ENCODE results near the gene CRYAB.
"Not testable (repeated sequence)": the region's sequence is repeated elsewhere in the genome, so short reads cannot be mapped to it uniquely, and the experiment has no call there.

The CRYAB gene

DNA sequence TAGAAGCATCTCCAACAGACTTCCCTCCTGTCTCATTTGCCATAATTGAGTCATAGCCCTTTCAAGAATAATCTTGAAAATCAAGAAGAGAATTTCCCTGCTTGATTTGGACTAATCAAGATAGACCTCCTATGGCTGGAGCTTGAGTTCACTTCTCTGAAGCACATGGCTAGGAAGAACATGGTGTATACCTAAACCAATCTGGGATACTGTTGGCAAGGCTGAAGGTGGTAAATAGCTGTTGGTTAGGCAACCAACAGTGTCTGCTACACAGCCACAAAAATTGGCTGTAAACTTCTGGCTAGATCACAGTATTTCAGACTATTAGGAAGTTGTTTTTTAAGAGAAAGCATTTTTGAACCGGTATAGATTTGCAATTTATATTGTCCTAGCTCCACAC is 4.9 kb downstream of the CRYAB start:
- ChIA-PET POLR2A (no interaction called here), CTCF (interaction anchor here (0.9 kb wide), 1 partner anchor 11 kb away, joined by 5 read pairs; no protein-coding TSS in a partner anchor)
- DNase-seq (ENCODE audit: extremely low spot score), result no peak
- TF ChIP-seq, protein P1, sequence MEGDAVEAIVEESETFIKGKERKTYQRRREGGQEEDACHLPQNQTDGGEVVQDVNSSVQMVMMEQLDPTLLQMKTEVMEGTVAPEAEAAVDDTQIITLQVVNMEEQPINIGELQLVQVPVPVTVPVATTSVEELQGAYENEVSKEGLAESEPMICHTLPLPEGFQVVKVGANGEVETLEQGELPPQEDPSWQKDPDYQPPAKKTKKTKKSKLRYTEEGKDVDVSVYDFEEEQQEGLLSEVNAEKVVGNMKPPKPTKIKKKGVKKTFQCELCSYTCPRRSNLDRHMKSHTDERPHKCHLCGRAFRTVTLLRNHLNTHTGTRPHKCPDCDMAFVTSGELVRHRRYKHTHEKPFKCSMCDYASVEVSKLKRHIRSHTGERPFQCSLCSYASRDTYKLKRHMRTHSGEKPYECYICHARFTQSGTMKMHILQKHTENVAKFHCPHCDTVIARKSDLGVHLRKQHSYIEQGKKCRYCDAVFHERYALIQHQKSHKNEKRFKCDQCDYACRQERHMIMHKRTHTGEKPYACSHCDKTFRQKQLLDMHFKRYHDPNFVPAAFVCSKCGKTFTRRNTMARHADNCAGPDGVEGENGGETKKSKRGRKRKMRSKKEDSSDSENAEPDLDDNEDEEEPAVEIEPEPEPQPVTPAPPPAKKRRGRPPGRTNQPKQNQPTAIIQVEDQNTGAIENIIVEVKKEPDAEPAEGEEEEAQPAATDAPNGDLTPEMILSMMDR (IDR thresholded peaks at IDR 0.05; ENCODE audit: control extremely low read depth, extremely low read depth, low read depth, missing control alignments), result no peak

DNA sequence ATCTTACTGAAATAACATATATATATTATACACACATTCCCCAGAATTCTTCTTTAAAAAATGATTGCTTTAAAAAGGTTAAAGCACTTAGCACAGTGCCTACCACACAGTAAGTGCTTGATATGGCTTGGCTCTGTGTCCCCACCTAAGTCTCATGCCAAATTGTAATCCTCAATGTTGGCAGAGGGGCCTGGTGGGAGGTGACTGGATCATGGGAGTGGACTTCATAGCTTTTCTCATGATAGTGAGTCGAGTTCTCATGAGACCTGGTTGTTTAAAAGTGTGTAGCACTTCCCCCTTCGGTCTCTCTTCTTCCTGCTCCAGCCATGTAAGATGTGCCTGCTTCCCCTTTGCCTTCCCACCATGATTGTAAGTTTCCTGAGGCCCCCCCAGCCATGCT is 6.2 kb downstream of the CRYAB start:
- ChIA-PET POLR2A (no interaction called here), CTCF (interaction anchor here (1.3 kb wide), 1 partner anchor 9 kb away, joined by 3 read pairs; no protein-coding TSS in a partner anchor)
- DNase-seq (ENCODE audit: extremely low spot score), result no peak

DNA sequence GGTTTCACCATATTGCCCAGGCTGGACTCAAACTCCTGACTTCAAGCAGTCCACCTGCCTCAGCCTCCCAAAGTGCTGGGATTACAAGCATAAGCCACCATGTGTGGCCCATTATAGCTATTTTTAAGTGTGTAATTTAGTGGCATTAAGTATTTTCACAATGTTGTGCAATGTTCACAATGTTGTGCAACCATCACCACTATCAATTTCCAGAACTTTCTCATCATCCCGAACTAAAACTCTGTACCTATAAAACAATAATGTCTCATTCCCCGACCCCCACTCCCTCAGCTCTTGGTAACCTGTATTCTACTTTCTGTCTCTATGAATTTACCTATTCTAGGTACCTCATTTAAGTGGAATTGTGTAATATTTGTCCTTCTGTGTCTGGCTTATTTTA is 24.7 kb downstream of the CRYAB start:
- TF ChIP-seq, protein P1 (IDR thresholded peaks at IDR 0.05; ENCODE audit: control extremely low read depth, extremely low read depth, low read depth, missing control alignments), result no peak
- ChIA-PET POLR2A (no interaction called here), CTCF (interaction anchor here (1.1 to 2.0 kb wide), 3 partner anchors 15 to 109 kb away, joined by 3 to 5 read pairs (median 4); partner anchors contain the start of gene ALG9)
- no peak for DNase-seq (ENCODE audit: extremely low spot score)

More for the DNA sequence above, 6.2 kb downstream of the CRYAB start:
- TF ChIP-seq, protein P1 (IDR thresholded peaks at IDR 0.05; ENCODE audit: control extremely low read depth, extremely low read depth, low read depth, missing control alignments), result no peak

DNA sequence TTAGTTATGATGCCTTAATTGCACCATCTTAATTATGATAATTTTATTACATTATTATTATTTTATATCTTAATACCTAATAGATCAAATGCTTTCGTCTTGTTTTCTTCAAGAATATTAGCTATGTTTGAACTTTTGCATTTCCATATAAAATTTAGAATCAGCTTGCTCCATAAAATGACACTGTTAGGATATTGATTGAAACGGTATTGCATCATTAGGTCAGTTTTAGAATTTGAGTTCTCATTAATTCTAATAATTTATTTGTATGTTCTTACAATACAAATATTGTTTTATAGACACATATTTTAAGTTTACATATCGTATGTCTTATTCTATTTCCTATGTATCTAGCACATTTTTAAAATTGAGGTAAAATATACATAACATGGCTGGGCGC is 25.5 kb downstream of the CRYAB start:
- CTCF ChIA-PET, result interaction anchor here (0.7 to 2.0 kb wide), 5 partner anchors 9 to 109 kb away, joined by 3 to 5 read pairs (median 3); no protein-coding TSS in a partner anchor
- POLR2A ChIA-PET, result no interaction called here
- TF ChIP-seq, protein P1 (IDR thresholded peaks at IDR 0.05; ENCODE audit: control extremely low read depth, extremely low read depth, low read depth, missing control alignments), result no peak

DNA sequence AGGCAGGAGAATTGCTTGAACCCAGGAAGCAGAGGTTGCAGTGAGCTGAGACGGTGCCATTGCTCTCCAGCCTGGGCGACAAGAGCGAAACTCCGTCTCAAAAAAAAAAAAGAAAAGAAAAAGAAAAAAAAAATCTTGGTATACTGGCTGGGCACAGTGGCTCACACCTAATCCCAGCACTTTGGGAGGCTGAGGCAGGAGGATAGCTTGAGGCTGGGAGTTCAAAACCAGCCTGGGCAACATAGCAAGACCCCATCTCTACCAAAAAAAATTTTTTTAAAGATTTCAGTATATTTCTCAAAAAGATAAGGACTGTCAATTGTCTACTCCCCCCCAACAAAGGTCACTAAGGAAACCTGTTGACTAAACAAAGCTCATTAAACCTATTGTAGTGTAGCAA is 26.5 kb downstream of the CRYAB start:
- CTCF ChIA-PET, result interaction anchor here (0.7 to 1.5 kb wide), 3 partner anchors 10 to 47 kb away, joined by 3 to 4 read pairs (median 3); no protein-coding TSS in a partner anchor
- DNase-seq (ENCODE audit: extremely low spot score); POLR2A ChIA-PET: not testable (repeated sequence)

More for the DNA sequence above, 25.5 kb downstream of the CRYAB start:
- DNase-seq (ENCODE audit: extremely low spot score), result no peak

DNA sequence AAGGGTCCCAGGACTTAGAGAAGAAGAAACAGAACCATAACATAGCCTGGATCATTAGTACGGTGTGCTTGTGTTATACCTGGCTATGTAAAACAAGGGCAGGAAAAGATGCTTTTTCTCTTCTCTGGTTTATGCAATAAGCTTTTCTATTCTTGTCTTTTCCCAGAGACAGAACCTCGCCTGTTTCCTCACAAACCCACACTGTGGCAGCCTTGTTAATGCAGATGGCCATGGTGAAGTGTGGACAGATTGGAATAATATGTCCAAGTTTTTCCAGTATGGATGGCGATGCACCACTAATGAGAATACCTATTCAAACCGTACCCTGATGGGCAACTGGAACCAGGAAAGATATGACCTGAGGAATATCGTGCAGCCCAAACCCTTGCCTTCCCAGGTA is 29.4 kb downstream of the CRYAB start:
- TF ChIP-seq, protein P1 (IDR thresholded peaks at IDR 0.05; ENCODE audit: control extremely low read depth, extremely low read depth, low read depth, missing control alignments), result no peak
- CTCF ChIA-PET, result interaction anchor here (0.9 to 3.8 kb wide), 4 partner anchors 11 to 50 kb away, joined by 3 to 19 read pairs (median 4); partner anchors contain the start of gene ALG9
- POLR2A ChIA-PET, result no interaction called here
- no peak for DNase-seq (ENCODE audit: extremely low spot score)

DNA sequence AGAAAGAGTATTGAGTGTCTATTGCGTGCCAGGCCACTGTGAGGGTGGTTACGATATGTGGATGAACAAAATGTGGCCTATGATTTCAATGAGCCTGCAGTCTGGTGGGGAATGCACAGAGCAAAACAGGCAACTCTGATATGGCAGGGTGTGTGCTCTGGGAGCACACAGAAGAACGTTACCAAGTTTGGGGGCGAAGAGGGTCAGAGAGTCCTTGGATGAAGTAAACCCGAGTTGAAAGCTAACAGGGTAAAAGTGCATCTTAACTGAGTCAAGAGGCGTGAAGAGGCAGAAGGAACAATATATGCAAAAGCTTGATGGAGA is 32.0 kb downstream of the CRYAB start:
- TF ChIP-seq, protein P1 (IDR thresholded peaks at IDR 0.05; ENCODE audit: control extremely low read depth, extremely low read depth, low read depth, missing control alignments), result no peak
- DNase-seq (ENCODE audit: extremely low spot score), result no peak
- ChIA-PET CTCF (interaction anchor here (0.9 to 1.2 kb wide), 6 partner anchors 8 to 293 kb away, joined by 3 to 8 read pairs (median 3); partner anchors contain the start of gene ALG9), POLR2A (no interaction called here)

Measured in GM10248 (cell line).